Activated naive CD8-positive, alpha-beta T cell (primary cell): ENCODE measurements around the gene SPP2.

ENCODE experiments used
- H3K27ac Mint-ChIP-seq: one replicate; pipeline ENCODE4 v1.8.0; 2021; ENCODE audit warnings: mixed read lengths
- H3K27me3 Mint-ChIP-seq: one replicate; pipeline ENCODE4 v1.8.0; 2021; ENCODE audit warnings: mixed read lengths
- H3K36me3 Mint-ChIP-seq: one replicate; pipeline ENCODE4 v1.8.0; 2021; ENCODE audit warnings: mixed read lengths
- H3K4me1 Mint-ChIP-seq: one replicate; pipeline ENCODE4 v1.8.0; 2021; ENCODE audit warnings: low read depth, mixed read lengths
- H3K4me3 Mint-ChIP-seq: one replicate; pipeline ENCODE4 v1.8.0; 2021; ENCODE audit warnings: mild to moderate bottlenecking, mixed read lengths
- H3K9me3 Mint-ChIP-seq: one replicate; pipeline ENCODE4 v1.8.0; 2021; ENCODE audit warnings: low read depth, mixed read lengths

The SPP2 gene

DNA sequence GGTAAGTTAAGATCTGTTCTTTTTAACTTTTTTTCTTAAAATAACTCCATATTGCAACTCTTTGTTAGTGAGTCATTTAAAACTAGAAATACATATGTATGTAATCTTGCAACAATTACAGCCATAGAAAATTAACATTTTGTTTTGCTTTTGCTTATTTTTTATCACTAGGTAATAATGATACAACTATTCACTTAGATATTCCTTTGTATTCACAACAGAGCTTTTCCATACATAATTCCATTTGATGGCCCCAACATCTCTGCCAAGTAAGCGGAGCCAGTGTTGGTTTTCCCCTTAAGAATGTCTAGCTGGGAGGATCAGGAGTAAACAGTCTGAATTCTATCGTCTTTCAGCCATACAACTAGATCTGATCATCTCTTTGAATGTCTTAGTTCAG is 16.1 kb downstream of the SPP2 start:
- Mint-ChIP-seq H3K4me1 (peaks cover 13% of the 10 kb centered on the region), H3K27me3 (no peaks in the 10 kb centered on the region), H3K4me3 (no peak overlapping the region), H3K27ac (no peak overlapping the region), H3K36me3 (peaks cover 6% of the 10 kb centered on the region), H3K9me3 (peaks cover 12% of the 10 kb centered on the region)

- peaks cover 28% of the 10 kb centered on the region for H3K4me1 Mint-ChIP-seq
- no peak overlapping the region for H3K4me3 Mint-ChIP-seq
- no peak overlapping the region for H3K27ac Mint-ChIP-seq
- peaks cover 6% of the 10 kb centered on the region for H3K36me3 Mint-ChIP-seq
- peaks cover 12% of the 10 kb centered on the region for H3K9me3 Mint-ChIP-seq
- H3K27me3 Mint-ChIP-seq = peaks cover 2% of the 10 kb centered on the region
Observed at GRCh38 chr2:234071664-234072063, 21.2 kb downstream of the SPP2 start.

GRCh38 chr2:234072454-234072853 is 22.0 kb downstream of the SPP2 start:
- H3K27me3 Mint-ChIP-seq = peaks cover 2% of the 10 kb centered on the region
- H3K9me3 Mint-ChIP-seq = peaks cover 12% of the 10 kb centered on the region
- peaks cover 6% of the 10 kb centered on the region for H3K36me3 Mint-ChIP-seq
- no peak overlapping the region for H3K27ac Mint-ChIP-seq
- H3K4me1 Mint-ChIP-seq = peaks cover 36% of the 10 kb centered on the region
- H3K4me3 Mint-ChIP-seq = no peak overlapping the region

DNA sequence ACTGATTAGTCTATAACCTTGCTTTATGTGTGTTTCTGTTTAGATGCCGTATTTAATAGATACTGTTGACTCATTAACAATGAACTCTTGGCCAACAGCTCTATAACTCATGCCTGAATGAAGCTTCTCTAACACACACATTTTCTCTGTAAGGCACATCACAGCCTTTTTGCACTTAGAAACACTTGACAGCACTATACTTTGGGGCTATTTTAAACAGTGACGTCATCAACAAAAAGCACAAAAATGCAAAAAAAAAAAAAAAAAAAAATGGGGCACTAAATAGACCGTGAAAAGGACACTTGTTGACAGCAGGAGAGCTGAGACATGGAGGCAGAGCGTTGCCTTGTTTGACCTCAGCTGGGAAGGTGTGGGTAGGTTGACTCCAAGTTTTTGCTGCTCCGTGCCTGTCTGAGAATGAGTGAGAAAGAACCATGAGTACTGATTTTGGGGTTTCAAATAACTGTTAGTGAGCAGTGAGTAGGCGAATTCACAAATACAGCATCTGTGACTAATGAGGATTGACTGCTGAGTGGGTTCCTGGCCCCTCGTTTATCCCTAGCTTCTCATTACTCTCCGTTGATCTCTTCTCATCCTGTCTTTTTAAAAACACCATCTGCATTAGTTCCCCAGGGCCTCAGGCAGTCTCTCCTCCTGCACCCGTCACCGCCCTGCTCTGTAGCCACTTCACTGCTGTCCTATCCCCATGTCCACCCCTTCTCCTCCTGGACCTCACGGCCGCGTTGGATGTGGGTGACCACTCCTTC is 24.4 kb downstream of the SPP2 start:
- Mint-ChIP-seq H3K27me3 (peaks cover 2% of the 10 kb centered on the region), H3K36me3 (peaks cover 3% of the 10 kb centered on the region), H3K27ac (no peak overlapping the region), H3K4me3 (no peak overlapping the region), H3K9me3 (peaks cover 3% of the 10 kb centered on the region), H3K4me1 (peaks cover 45% of the 10 kb centered on the region)

DNA sequence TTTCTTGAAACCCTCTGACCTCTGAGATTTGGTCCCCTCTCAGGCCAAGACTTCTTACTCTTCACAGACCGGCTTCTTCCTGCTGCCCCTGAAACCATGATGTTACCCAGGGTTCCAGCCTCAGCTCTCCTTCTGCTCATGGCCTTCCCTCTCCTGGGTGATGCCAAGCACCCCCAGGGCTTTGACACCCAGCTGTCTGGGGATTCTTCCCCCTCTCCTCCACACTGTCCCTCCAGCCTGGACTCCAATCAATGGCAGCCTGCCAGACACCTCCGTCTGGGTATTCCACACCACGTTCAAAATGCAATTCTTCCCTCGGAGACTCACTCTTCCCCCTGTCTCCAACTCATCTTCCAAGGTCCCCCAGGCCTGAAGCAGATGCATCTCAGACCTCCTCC is 25.0 kb downstream of the SPP2 start:
- peaks cover 45% of the 10 kb centered on the region for H3K4me1 Mint-ChIP-seq
- H3K36me3 Mint-ChIP-seq = no peaks in the 10 kb centered on the region
- peak overlapping the region; percentile 19 for H3K27ac Mint-ChIP-seq
- peaks cover 2% of the 10 kb centered on the region for H3K27me3 Mint-ChIP-seq
- no peaks in the 10 kb centered on the region for H3K9me3 Mint-ChIP-seq
- no peak overlapping the region for H3K4me3 Mint-ChIP-seq

DNA sequence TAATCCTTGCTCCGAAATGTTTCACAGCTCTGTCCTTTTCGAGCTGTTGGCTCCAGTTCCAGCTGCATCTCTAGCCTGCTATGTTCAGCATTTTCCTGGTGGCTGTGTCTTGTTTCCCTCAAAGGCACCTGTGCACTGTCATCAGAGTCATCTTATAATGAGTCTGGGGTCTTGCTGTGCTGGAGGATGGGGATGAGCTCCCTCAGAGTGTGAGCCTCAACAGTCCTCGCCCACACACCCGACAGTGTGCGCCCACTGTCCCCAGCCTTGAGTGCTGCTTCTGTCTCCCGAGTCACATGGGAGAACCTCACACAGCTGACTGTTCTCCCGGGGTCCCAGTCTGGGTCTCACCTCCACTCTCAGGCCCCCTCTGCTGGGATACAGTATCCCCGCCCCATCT is 25.4 kb downstream of the SPP2 start:
- Mint-ChIP-seq H3K4me3 (no peak overlapping the region), H3K27me3 (peaks cover 2% of the 10 kb centered on the region), H3K4me1 (peaks cover 45% of the 10 kb centered on the region), H3K36me3 (no peaks in the 10 kb centered on the region), H3K27ac (peak overlapping the region; percentile 19), H3K9me3 (no peaks in the 10 kb centered on the region)

- peak overlapping the region; percentile 19 for H3K4me3 Mint-ChIP-seq
- H3K27ac Mint-ChIP-seq = no peak overlapping the region
- no peaks in the 10 kb centered on the region for H3K36me3 Mint-ChIP-seq
- no peaks in the 10 kb centered on the region for H3K9me3 Mint-ChIP-seq
- peaks cover 40% of the 10 kb centered on the region for H3K4me1 Mint-ChIP-seq
- peaks cover 2% of the 10 kb centered on the region for H3K27me3 Mint-ChIP-seq
Observed at GRCh38 chr2:234076451-234076850, 25.9 kb downstream of the SPP2 start.

GRCh38 chr2:234078129-234078528 is 27.6 kb downstream of the SPP2 start:
- H3K27me3 Mint-ChIP-seq = peaks cover 2% of the 10 kb centered on the region
- H3K4me3 Mint-ChIP-seq = no peak overlapping the region
- no peaks in the 10 kb centered on the region for H3K9me3 Mint-ChIP-seq
- H3K27ac Mint-ChIP-seq = no peak overlapping the region
- peaks cover 34% of the 10 kb centered on the region for H3K4me1 Mint-ChIP-seq
- H3K36me3 Mint-ChIP-seq = no peaks in the 10 kb centered on the region

GRCh38 chr2:234081970-234082822 is 31.7 kb downstream of the SPP2 start:
- peaks cover 5% of the 10 kb centered on the region for H3K9me3 Mint-ChIP-seq
- H3K4me3 Mint-ChIP-seq = no peak overlapping the region
- peaks cover 21% of the 10 kb centered on the region for H3K4me1 Mint-ChIP-seq
- H3K36me3 Mint-ChIP-seq = peaks cover 2% of the 10 kb centered on the region
- H3K27ac Mint-ChIP-seq = no peak overlapping the region
- peaks cover 3% of the 10 kb centered on the region for H3K27me3 Mint-ChIP-seq

- peaks cover 3% of the 10 kb centered on the region for H3K27me3 Mint-ChIP-seq
- H3K36me3 Mint-ChIP-seq = peaks cover 5% of the 10 kb centered on the region
- H3K9me3 Mint-ChIP-seq = peaks cover 11% of the 10 kb centered on the region
- H3K4me3 Mint-ChIP-seq = no peak overlapping the region
- H3K27ac Mint-ChIP-seq = no peak overlapping the region
- peaks cover 8% of the 10 kb centered on the region for H3K4me1 Mint-ChIP-seq
Observed at GRCh38 chr2:234083572-234084348, 33.3 kb downstream of the SPP2 start.

- no peak overlapping the region for H3K27ac Mint-ChIP-seq
- no peak overlapping the region for H3K4me3 Mint-ChIP-seq
- peaks cover 9% of the 10 kb centered on the region for H3K36me3 Mint-ChIP-seq
- H3K4me1 Mint-ChIP-seq = peaks cover 3% of the 10 kb centered on the region
- H3K9me3 Mint-ChIP-seq = peaks cover 11% of the 10 kb centered on the region
- H3K27me3 Mint-ChIP-seq = no peaks in the 10 kb centered on the region
Observed at GRCh38 chr2:234091432-234091879, 41.0 kb downstream of the SPP2 start.

DNA sequence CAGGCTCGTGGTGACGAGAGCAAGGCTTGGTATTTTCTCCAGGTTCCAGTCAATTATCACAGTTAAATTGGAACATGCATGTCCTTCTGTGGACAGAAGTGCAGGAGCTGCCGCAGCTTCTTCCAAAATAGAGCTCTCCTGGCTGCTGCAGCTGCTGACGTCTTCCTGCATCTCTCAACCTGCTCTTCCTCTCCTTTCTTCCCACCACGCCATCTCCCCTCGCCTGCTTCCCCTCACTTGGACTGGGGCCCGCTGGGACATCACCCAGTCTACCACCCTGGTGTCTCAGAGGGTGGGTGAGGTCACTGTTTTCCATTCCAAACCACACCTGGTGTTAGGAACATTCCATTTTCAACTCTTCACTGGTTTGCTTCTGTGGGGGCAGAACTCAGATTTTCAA is 41.4 kb downstream of the SPP2 start:
- Mint-ChIP-seq H3K27me3 (no peaks in the 10 kb centered on the region), H3K27ac (no peak overlapping the region), H3K36me3 (peaks cover 7% of the 10 kb centered on the region), H3K4me3 (no peak overlapping the region), H3K9me3 (peaks cover 9% of the 10 kb centered on the region), H3K4me1 (peaks cover 3% of the 10 kb centered on the region)

DNA sequence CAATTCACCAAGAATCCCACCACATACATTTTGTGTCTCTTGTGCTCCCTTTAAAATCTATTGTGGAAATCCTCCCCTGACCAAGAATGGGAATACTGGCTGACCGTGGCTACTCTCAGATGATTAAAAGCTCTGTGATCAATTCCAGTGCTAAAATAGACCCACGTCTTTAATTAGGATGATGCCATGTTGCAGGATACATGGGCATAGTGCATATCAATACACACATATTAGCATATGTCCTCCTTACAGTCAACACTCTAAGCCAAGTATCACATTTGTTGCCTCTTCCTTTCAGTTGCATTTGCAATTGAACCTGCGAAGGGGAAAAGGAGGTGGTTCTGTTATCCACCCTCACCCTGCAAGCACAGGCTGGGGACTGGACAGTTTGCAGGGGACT is 41.8 kb downstream of the SPP2 start:
- no peak overlapping the region for H3K4me3 Mint-ChIP-seq
- peaks cover 7% of the 10 kb centered on the region for H3K36me3 Mint-ChIP-seq
- H3K4me1 Mint-ChIP-seq = peaks cover 3% of the 10 kb centered on the region
- no peaks in the 10 kb centered on the region for H3K27me3 Mint-ChIP-seq
- H3K27ac Mint-ChIP-seq = no peak overlapping the region
- H3K9me3 Mint-ChIP-seq = peaks cover 5% of the 10 kb centered on the region

- H3K36me3 Mint-ChIP-seq = no peaks in the 10 kb centered on the region
- no peak overlapping the region for H3K4me3 Mint-ChIP-seq
- peaks cover 19% of the 10 kb centered on the region for H3K4me1 Mint-ChIP-seq
- no peaks in the 10 kb centered on the region for H3K9me3 Mint-ChIP-seq
- no peak overlapping the region for H3K27ac Mint-ChIP-seq
- no peaks in the 10 kb centered on the region for H3K27me3 Mint-ChIP-seq
Observed at GRCh38 chr2:234095301-234095700, 44.8 kb downstream of the SPP2 start.

DNA sequence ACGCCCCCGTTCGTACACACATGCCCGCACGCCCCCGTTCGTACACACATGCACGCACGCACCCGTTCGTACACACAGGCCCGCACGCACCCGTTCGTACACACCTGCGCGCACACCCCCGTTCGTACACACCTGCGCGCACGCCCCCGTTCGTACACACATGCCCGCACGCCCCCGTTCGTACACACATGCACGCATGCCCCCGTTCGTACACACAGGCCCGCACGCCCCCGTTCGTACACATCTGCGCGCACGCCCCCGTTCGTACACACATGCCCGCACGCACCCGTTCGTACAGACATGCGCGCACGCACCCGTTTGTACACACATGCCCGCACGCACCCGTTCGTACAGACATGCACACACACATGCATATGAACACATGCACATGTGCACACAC is 45.7 kb downstream of the SPP2 start:
- Mint-ChIP-seq H3K27me3 (no peaks in the 10 kb centered on the region), H3K27ac (no peak overlapping the region), H3K9me3 (no peaks in the 10 kb centered on the region), H3K4me3 (no peak overlapping the region), H3K4me1 (peaks cover 28% of the 10 kb centered on the region), H3K36me3 (no peaks in the 10 kb centered on the region)
